SK-N-DZ (cell line): Measurements from ENCODE around the gene EIF5AL1.
A peak's percentile ranks its signal among the peaks of the same experiment; 100 is the strongest.
"Not testable (repeated sequence)": the region's sequence is repeated elsewhere in the genome, so short reads cannot be mapped to it uniquely, and the experiment has no call there.

Source experiments
- DNase-seq: peaks from one replicate; pipeline ENCODE4 v3.0.0-alpha.2; 2015; ENCODE audit warnings: low spot score

Gene EIF5AL1

GRCh38 chr10:79487296-79488194 is 24.8 kb upstream of the EIF5AL1 start:
- peak; percentile 78 for DNase-seq

GRCh38 chr10:79488336-79488735 is 24.0 kb upstream of the EIF5AL1 start:
- DNase-seq: no peak

- no peak for DNase-seq
Observed at GRCh38 chr10:79488870-79489269, 23.5 kb upstream of the EIF5AL1 start.

DNA sequence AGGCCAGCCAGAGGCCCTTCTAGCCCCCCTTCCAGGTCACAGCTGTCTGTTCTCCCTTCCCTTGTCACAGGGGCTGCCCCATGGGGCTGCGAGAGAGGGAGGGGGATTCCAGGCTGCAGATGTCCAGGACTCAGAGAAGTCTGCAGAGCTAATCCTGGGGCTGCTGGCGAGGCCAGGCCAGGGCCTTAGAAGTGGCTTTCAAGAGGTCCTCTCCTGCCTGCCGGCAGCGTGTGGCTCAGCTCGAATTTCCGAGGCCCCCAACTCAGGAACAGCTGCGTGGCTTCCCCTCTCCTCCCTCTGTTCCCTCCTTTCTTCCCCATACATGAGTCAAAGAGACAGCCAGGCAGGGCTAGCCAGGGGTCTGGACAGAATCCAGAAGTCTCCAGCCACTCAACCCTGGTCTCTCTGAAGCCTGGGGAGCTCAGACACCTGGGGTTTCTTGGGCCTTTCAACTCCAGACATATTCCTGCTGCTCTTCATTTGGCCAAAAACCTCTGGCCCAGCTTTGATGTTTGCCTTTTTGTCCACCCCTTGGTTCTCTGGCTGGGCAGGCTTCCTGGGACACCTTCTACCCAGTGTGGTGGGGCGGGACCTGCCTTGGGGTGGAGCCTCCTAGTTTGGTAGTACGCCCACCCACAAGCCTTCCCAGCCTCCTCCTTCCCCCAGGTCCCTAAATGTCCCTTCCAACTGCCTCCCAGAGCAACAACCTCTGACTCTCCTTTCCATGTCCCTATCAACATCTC is 21.8 kb upstream of the EIF5AL1 start:
- DNase-seq: no peak

GRCh38 chr10:79491143-79491835 is 21.0 kb upstream of the EIF5AL1 start:
- DNase-seq: no peak

DNA sequence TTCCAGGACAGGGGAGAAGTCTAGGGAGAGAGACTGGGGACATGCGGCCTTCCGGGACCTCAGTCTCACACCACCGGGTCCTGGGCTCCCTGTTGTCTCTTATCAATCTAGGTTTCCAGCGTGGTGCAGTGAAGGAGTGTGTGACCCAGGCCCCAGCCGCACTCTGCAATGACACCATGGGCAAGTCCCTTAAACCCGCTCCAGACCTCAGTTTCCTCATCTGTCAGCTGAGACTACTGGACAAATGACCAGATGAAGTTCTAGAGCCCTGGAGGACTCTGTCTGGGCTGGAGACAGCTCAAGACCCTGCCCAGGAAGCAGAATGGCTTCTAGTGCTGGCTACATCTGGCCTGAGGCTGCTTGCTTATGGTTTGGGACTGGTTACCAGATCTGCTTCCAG is 20.1 kb upstream of the EIF5AL1 start:
- no peak for DNase-seq

DNA sequence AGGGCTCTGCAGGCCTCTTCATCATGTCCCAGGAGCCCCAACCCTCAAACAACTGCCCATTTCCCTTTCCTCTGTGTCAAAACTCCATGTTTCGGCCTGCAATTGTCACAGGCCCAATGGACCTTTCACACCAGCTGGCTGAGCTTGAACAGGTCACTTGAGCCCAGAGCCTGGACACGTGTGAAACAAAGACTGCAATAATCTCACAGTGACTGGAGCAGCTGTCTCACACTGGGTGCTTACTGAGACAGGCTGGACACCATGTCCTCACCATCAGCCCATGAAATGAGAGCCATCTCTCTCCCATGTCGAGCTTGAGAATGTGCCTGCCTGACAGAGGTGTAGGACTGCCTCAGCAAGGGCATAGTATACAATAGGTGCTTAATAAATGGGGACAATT is 19.5 kb upstream of the EIF5AL1 start:
- DNase-seq: no peak

- no peak for DNase-seq
Observed at GRCh38 chr10:79493806-79494205, 18.5 kb upstream of the EIF5AL1 start.

DNA sequence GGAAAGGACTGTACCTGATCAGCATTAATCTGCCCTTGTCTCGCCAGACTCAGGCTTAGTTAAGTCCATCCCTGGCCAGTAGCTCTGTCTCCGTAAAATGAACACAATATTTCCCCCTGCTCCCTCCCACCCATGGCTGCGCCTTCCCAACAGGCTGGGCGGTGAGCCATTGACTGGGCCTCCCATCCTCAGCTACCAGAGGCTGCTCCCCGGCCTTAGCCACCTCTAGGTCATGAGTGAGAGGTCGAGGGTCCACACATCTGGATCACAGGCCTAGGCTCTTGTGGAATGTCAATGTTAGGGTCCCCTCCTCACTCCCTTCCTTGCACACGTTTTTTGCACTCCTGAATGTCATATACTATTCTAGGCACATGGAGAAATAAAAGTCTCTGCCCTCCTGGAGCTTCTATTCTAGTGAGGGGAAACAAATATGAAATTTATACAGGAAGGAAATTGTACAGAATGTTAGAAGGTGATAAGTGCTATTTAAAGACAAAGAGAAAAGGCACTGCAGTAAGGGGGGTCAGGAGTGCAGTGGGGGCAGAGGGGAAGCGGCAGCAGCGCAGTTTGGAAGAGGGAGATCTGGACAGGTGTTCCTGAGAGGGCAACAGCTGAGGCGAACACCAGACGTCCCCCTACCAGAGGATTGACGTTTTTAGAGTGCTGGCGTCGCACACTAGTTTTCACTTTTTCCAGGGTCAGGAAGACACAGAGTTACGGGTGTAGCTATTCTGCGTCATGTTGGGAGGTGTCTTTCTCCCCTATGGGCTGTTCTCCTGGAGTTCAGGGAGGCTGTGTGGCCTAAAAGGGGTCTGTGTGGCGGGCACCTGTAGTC is 17.2 kb upstream of the EIF5AL1 start:
- DNase-seq: no peak

GRCh38 chr10:79495791-79496190 is 16.5 kb upstream of the EIF5AL1 start:
- DNase-seq: no peak

DNA sequence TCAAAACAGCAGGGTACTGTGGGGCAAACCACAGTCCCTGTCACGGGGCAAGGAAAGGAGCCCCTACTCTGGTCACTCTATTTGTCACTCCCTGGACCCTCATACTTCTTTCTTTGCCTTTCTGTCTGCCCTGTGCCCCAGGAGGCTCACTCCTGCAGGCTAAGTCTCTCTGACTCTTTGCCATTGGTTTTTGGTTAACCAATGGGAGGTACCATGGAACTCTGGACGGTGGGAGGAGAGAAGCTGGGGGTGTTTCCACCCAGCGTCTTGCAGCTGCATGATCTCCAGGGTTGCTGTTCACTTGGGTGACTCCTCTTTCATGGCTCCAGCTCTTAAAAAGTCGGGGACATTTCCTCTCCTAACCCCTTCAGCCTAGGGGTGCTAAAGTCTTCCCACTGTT is 15.4 kb upstream of the EIF5AL1 start:
- no peak for DNase-seq

GRCh38 chr10:79498291-79498829 is 14.0 kb upstream of the EIF5AL1 start:
- DNase-seq: no peak

GRCh38 chr10:79502561-79503309 is 9.6 kb upstream of the EIF5AL1 start:
- DNase-seq: peak; percentile 45

- DNase-seq: not testable (repeated sequence)
Observed at GRCh38 chr10:79503787-79504186, 8.5 kb upstream of the EIF5AL1 start.

- DNase-seq: not testable (repeated sequence)
Observed at GRCh38 chr10:79504483-79504882, 7.8 kb upstream of the EIF5AL1 start.

DNA sequence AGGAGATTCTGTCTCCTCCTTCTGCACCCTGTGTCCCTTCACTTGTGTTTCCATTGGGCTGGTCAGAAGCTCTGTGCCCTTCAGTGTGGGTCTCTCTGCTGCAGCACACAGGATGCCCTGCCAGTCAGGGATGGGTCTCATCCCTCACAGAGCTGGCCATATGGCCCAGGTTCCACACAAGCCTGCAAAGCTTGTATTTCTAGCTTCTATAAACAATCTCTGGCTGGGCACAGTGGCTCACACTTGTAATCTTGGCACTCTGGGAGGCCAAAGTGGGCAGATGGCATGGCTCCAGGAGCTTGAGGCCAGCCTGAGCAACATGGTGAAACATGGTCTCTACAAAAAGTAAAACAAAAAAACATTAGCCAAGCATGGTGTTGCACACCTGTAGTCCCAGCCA is 7.0 kb upstream of the EIF5AL1 start:
- DNase-seq: not testable (repeated sequence)

DNA sequence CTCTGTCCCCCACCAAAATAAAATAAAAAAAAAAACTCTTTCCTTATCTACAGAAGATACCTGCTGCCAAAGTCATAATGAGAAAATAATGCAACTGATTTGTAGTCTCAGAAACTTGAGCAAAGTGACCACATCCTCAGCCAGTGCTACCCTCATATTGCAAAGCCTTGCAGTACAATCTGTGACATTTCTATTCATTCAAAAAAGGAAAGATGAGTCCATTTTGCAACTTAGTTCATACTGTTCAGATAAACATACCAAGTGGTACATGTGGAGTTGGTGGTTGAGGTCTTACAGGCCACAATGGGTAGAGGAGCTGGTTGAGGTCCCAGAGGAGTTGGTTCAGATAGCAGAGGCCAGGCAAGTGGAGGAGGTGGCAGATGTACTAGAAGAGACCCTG is 6.5 kb upstream of the EIF5AL1 start:
- no peak for DNase-seq

DNA sequence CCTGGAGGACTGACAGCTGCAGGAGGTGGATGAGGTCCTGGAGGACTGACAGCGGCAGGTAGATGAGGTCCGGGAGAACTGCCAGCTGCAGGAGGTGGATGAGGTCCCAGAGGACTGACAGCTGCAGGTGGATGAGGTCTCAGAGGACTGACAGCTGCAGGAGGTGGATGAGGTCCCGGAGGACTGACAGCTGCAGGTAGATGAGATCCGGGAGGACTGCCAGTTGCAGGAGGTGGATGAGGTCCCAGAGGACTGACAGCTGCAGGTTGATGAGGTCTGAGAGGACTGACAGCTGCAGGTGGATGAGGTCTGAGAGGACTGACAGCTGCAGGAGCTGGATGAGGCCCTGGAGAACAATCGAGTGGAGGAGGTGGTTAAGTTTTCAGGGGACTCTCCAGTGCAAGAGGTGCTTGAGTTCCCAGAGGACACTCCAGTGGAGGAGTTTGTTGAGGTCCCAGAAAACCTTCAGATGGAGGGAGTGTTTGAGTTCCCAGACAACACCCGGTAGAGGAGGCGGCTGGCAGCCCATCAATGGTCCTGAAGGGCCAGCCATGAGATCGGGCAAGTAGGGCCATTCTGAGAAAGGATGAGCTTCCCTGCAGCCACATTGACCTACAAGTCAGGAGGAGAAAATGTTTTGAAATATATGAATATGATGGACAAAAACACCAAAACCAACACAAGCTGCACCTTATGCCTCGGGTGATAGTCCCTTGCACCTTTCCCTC is 4.7 kb upstream of the EIF5AL1 start:
- DNase-seq: no peak

DNA sequence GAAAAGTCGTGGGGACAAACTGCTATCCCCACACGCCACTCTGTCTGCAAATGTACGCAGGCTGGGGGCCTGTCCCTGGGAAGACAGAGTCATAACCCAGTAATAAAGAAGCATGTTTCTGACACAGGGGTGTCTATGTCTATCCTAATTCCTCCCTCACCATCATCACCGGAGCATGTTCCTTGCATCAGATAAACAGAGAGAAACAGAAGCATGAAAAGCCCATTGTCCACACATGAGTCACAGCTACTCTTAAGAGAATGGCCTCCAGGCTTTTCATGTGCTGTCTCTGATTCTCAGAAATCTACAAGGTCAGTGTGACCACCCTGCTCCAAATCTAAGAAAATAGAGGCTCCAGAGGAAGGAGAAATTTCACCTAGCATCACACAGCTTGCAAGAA is 4.1 kb upstream of the EIF5AL1 start:
- DNase-seq: not testable (repeated sequence)
